HepG2 (cell line): ENCODE measurements around the gene TRIO. TPM values are rescaled to one million over a fixed set of nuclear protein-coding genes. Genes with fewer than 3 reads are reported as not detected.
A peak's percentile ranks its signal among the peaks of the same experiment; 100 is the strongest.

Experiments
- ATF3 ChIP-seq: sonication (generic); formaldehyde crosslinking; IDR thresholded peaks from 2 replicates; pipeline ENCODE4 v1.4.0; 2020; ENCODE audit warnings: missing genetic modification reagents
- CREB3 ChIP-seq: sonication (generic); formaldehyde crosslinking; IDR thresholded peaks from 2 replicates; pipeline ENCODE4 v1.5.0; 2020; ENCODE audit warnings: missing genetic modification reagents
- E2F5 ChIP-seq: sonication (generic); formaldehyde crosslinking; conservative IDR thresholded peaks from 2 replicates; pipeline ENCODE4 v1.4.0; 2020; ENCODE audit warnings: missing genetic modification reagents
- GABPB1 ChIP-seq: IDR thresholded peaks from 2 replicates; pipeline ENCODE4 v1.6.1; 2016; ENCODE audit warnings: mild to moderate bottlenecking, missing genetic modification reagents, moderate library complexity, missing compliant biosample characterization
- HIC2 ChIP-seq: sonication (generic); formaldehyde crosslinking; IDR thresholded peaks from 2 replicates; pipeline ENCODE4 v1.9.0; 2022; ENCODE audit warnings: low read depth, missing genetic modification reagents
- JARID2 ChIP-seq: sonication (generic); formaldehyde crosslinking; IDR thresholded peaks from 2 replicates; pipeline ENCODE4 v1.8.1; 2023; ENCODE audit warnings: missing genetic modification reagents, inconsistent platforms; ENCODE audit not compliant: insufficient replicate concordance
- KDM2A ChIP-seq: sonication (generic); formaldehyde crosslinking; IDR thresholded peaks from 2 replicates; pipeline ENCODE4 v1.4.0; 2020; ENCODE audit warnings: low read depth, missing genetic modification reagents, borderline replicate concordance
- KDM3A ChIP-seq: IDR thresholded peaks from 2 replicates; pipeline ENCODE4 v1.6.1; 2018; ENCODE audit warnings: low read depth, missing compliant biosample characterization
- KLF12 ChIP-seq: sonication (generic); formaldehyde crosslinking; IDR thresholded peaks from 2 replicates; pipeline ENCODE4 v1.4.0; 2020; ENCODE audit warnings: missing genetic modification reagents, borderline replicate concordance
- MEIS2 ChIP-seq: sonication (generic); formaldehyde crosslinking; IDR thresholded peaks from 2 replicates; pipeline ENCODE4 v1.9.0; 2021; ENCODE audit warnings: mild to moderate bottlenecking, missing genetic modification reagents
- NFE2 ChIP-seq: sonication (generic); formaldehyde crosslinking; IDR thresholded peaks from 2 replicates; pipeline ENCODE4 v1.4.0; 2020; ENCODE audit warnings: missing genetic modification reagents
- SIX4 ChIP-seq: sonication (generic); formaldehyde crosslinking; IDR thresholded peaks from 2 replicates; pipeline ENCODE4 v1.4.0; 2020; ENCODE audit warnings: missing genetic modification reagents
- TFDP2 ChIP-seq: sonication (generic); formaldehyde crosslinking; IDR thresholded peaks from 2 replicates; pipeline ENCODE4 v1.4.0; 2020; ENCODE audit warnings: missing genetic modification reagents
- ZBTB14 ChIP-seq: sonication (generic); formaldehyde crosslinking; IDR thresholded peaks from 2 replicates; pipeline ENCODE4 v1.4.0; 2020; ENCODE audit warnings: missing genetic modification reagents
- ZBTB20 ChIP-seq: sonication (generic); formaldehyde crosslinking; IDR thresholded peaks from 2 replicates; pipeline ENCODE4 v1.8.1; 2023; ENCODE audit warnings: missing genetic modification reagents, low read depth, mild to moderate bottlenecking, borderline replicate concordance
- ZMYM4 ChIP-seq: sonication (generic); formaldehyde crosslinking; IDR thresholded peaks from 2 replicates; pipeline ENCODE4 v1.8.1; 2023; ENCODE audit warnings: mild to moderate bottlenecking, missing genetic modification reagents
- ZNF10 ChIP-seq: sonication (generic); formaldehyde crosslinking; IDR thresholded peaks from 2 replicates; pipeline ENCODE4 v1.4.0; 2020; ENCODE audit warnings: mild to moderate bottlenecking, low read depth, missing genetic modification reagents, borderline replicate concordance
- ZNF446 ChIP-seq: sonication (generic); formaldehyde crosslinking; IDR thresholded peaks from 2 replicates; pipeline ENCODE4 v1.5.0; 2020; ENCODE audit warnings: mild to moderate bottlenecking, missing genetic modification reagents
- ZNF639 ChIP-seq: conservative IDR thresholded peaks from 2 replicates; pipeline ENCODE4 v1.6.1; 2018; ENCODE audit warnings: missing genetic modification reagents
- ZNF841 ChIP-seq: sonication (generic); formaldehyde crosslinking; IDR thresholded peaks from 2 replicates; pipeline ENCODE4 v1.8.1; 2023; ENCODE audit warnings: missing genetic modification reagents, borderline replicate concordance
- polyA plus RNA-seq, 8 experiments: library from polyadenylated mRNA; depleted of rRNA in 3 of 8; stranded (reverse) in 7 of 8; unstranded in 1 of 8; fragments of >200 nt; fragmentation: Illumina TruSeq in 4 of 8; extraction: Trizol in 4 of 8; gene quantifications; 2 replicates each; pipeline versions ENCODE4 v1.2.1 to v1.2.3, GENCODE V29; 2011 to 2016; ENCODE audit warnings: low read depth in 4 of 8, missing spikeins in 1 of 8, mixed read lengths in 1 of 8; ENCODE audit not compliant: insufficient read depth in 1 of 8
- total RNA-seq, 5 experiments: library from RNA; depleted of rRNA; stranded (reverse); fragments of >200 nt; fragmentation: Illumina TruSeq; extraction: Trizol; gene quantifications; 2 replicates each; pipeline ENCODE4 v1.2.3, GENCODE V29; 2016; ENCODE audit warnings: low read depth in 1 of 5

The TRIO gene
- total and polyA plus RNA-seq, 2 of the 13 experiments (the other 11 are each of a cell fraction or from before 2014, with no cell fraction given): 45.2 to 45.9 TPM

- TF ChIP-seq CREB3 (CRISPR knock-in tag): peak; percentile 60; the same call in 1 of the 2 replicates
- no peak for TF ChIP-seq ATF3 (CRISPR knock-in tag)
- peak; percentile 15; the same call in 1 of the 2 replicates for TF ChIP-seq GABPB1 (CRISPR knock-in tag)
- no peak for TF ChIP-seq HIC2 (CRISPR knock-in tag)
- no peak for TF ChIP-seq SIX4 (CRISPR knock-in tag)
- no peak for TF ChIP-seq E2F5 (CRISPR knock-in tag)
- TF ChIP-seq KDM3A (CRISPR knock-in tag): no peak
- no peak for TF ChIP-seq JARID2 (CRISPR knock-in tag)
- TF ChIP-seq ZNF446: peak; percentile 64; the same call in 1 of the 2 replicates
- TF ChIP-seq KDM2A (CRISPR knock-in tag): peak; percentile 23; the same call in 1 of the 2 replicates
- no peak for TF ChIP-seq TFDP2
- TF ChIP-seq ZBTB14 (CRISPR knock-in tag): peak; percentile 75
- no peak for TF ChIP-seq MEIS2 (CRISPR knock-in tag)
- no peak for TF ChIP-seq ZNF841 (CRISPR knock-in tag)
- TF ChIP-seq ZMYM4: peak; percentile 46; the same call in 1 of the 2 replicates
- TF ChIP-seq ZNF639 (CRISPR knock-in tag): peak; percentile 0; the same call in 1 of the 2 replicates
- peak; percentile 30; the same call in 1 of the 2 replicates for TF ChIP-seq KLF12 (CRISPR knock-in tag)
- no peak for TF ChIP-seq ZBTB20 (CRISPR knock-in tag)
- TF ChIP-seq NFE2 (CRISPR knock-in tag): no peak
- no peak for TF ChIP-seq ZNF10 (CRISPR knock-in tag)
These were observed 1.7 kb downstream of the TRIO start (continued) for GRCh38 chr5:14144586-14145434.
